Endometrial microvascular endothelial cells (primary cell): ENCODE data around the gene RNASE7. TPM values are rescaled to one million over a fixed set of nuclear protein-coding genes. Genes with fewer than 3 reads are reported as not detected.

ENCODE experiments used
- in situ Hi-C: cut with HindIII; loops from 2 replicates; pipeline ENCODE4 v1.10.0; 2017; ENCODE audit warnings: low sequenced_read_pairs, low pct_unique_long_range_greater_than_20kb; ENCODE audit errors: inconsistent ontology term
- total RNA-seq: library from RNA; depleted of rRNA; stranded (reverse); fragments of >200 nt; gene quantifications from one replicate; pipeline ENCODE4 v1.2.3, GENCODE V29; 2015; ENCODE audit errors: inconsistent ontology term

Gene RNASE7
- total RNA-seq, 1 donor from 2014 or later = not detected

GRCh38 chr14:21058903-21059302, 16.7 kb downstream of the RNASE7 start:
- in situ Hi-C loops = no loop called here

- in situ Hi-C loops = no loop called here
Observed at GRCh38 chr14:21059842-21060613, 17.9 kb downstream of the RNASE7 start.

- in situ Hi-C loops = no loop called here
Observed at GRCh38 chr14:21060614-21061346, 18.6 kb downstream of the RNASE7 start.

GRCh38 chr14:21061347-21061668, 19.1 kb downstream of the RNASE7 start:
- in situ Hi-C loops = no loop called here

GRCh38 chr14:21063479-21063878, 21.3 kb downstream of the RNASE7 start:
- in situ Hi-C loops = no loop called here

GRCh38 chr14:21066882-21067502, 24.8 kb downstream of the RNASE7 start:
- in situ Hi-C loops = no loop called here

- in situ Hi-C loops = no loop called here
Observed at GRCh38 chr14:21068521-21069387, 26.6 kb downstream of the RNASE7 start.

GRCh38 chr14:21069388-21070082, 27.4 kb downstream of the RNASE7 start:
- in situ Hi-C loops = no loop called here

- in situ Hi-C loops = no loop called here
Observed at GRCh38 chr14:21070083-21070609, 28.0 kb downstream of the RNASE7 start, which contains the start of gene ARHGEF40. Gene ARHGEF40 (plus strand): TSS chr14:21070304. CDS start chr14:21070397, 93 bp downstream.

- in situ Hi-C loops = no loop called here
Observed at GRCh38 chr14:21070610-21071224, 28.6 kb downstream of the RNASE7 start.

GRCh38 chr14:21071225-21072030, 29.3 kb downstream of the RNASE7 start:
- in situ Hi-C loops = no loop called here

- in situ Hi-C loops = no loop called here
Observed at GRCh38 chr14:21072031-21072473, 29.9 kb downstream of the RNASE7 start.

GRCh38 chr14:21072781-21073339, 30.7 kb downstream of the RNASE7 start:
- in situ Hi-C loops = no loop called here

GRCh38 chr14:21073921-21074320, 31.8 kb downstream of the RNASE7 start:
- in situ Hi-C loops = no loop called here

GRCh38 chr14:21074398-21075272, 32.5 kb downstream of the RNASE7 start:
- in situ Hi-C loops = no loop called here
